ENCODE data around the gene KIF26B.

- TF ChIP-seq, protein P1, sequence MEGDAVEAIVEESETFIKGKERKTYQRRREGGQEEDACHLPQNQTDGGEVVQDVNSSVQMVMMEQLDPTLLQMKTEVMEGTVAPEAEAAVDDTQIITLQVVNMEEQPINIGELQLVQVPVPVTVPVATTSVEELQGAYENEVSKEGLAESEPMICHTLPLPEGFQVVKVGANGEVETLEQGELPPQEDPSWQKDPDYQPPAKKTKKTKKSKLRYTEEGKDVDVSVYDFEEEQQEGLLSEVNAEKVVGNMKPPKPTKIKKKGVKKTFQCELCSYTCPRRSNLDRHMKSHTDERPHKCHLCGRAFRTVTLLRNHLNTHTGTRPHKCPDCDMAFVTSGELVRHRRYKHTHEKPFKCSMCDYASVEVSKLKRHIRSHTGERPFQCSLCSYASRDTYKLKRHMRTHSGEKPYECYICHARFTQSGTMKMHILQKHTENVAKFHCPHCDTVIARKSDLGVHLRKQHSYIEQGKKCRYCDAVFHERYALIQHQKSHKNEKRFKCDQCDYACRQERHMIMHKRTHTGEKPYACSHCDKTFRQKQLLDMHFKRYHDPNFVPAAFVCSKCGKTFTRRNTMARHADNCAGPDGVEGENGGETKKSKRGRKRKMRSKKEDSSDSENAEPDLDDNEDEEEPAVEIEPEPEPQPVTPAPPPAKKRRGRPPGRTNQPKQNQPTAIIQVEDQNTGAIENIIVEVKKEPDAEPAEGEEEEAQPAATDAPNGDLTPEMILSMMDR (optimal IDR thresholded peaks at IDR 0.05 in 1 of 3, IDR thresholded peaks at IDR 0.05 in 1 of 3, conservative IDR thresholded peaks at IDR 0.05 in 1 of 3; ENCODE audit: extremely low read depth in 1 of 3, insufficient read depth in 2 of 3, low read length in 3 of 3): no peak
- no peak for TF ChIP-seq EZH2 (IDR thresholded peaks at IDR 0.05; ENCODE audit: low read length)
These were observed 494.9 kb downstream of the KIF26B start for GRCh38 chr1:245649666-245650065.
